ENCODE results near the gene PRPF40B. TPM values are rescaled to one million over a fixed set of nuclear protein-coding genes. Genes with fewer than 3 reads are reported as not detected.

Gene PRPF40B
- total and polyA plus RNA-seq, 2 of the 13 experiments (the other 11 are each of a cell fraction or from before 2014, with no cell fraction given) = 5.0 to 7.8 TPM

DNA sequence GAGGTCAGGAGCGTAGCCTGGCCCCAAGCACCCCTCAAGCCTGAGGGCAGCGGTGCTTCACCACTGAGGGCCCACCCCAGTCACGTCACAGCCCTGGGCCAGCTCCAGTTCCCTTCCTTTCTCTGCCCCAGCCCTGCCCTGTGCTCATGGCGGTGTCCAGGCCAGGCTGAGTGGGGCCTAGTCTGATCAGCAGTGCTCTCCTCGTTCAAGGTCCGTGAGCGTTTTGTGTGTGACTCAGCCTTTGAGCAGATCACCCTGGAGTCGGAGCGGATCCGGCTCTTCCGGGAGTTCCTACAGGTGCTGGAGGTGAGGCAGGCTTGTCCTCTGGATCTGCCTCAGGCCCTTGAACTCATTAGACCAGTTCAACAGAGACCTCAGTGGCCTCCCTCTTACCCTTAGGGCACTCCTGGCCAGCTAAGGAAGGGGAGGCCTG, 19.0 kb downstream of the PRPF40B start (continued):
- peak; percentile 79; the same call in 1 of the 2 replicates for TF ChIP-seq ZNF205 (CRISPR knock-in tag; IDR thresholded peaks at IDR 0.05)
- no peak for TF ChIP-seq NCOA1 (CRISPR knock-in tag; IDR thresholded peaks at IDR 0.05)
- no peak for TF ChIP-seq RBM39 (IDR thresholded peaks at IDR 0.05; ENCODE audit: low read depth, low read length, poor library complexity, severe bottlenecking)
- TF ChIP-seq ZNF589 (CRISPR knock-in tag; conservative IDR thresholded peaks at IDR 0.05) = no peak
- TF ChIP-seq ZNF329 (CRISPR knock-in tag; IDR thresholded peaks at IDR 0.05; ENCODE audit: low read depth) = no peak
- TF ChIP-seq ZZZ3 (CRISPR knock-in tag; IDR thresholded peaks at IDR 0.05; ENCODE audit: borderline replicate concordance) = peak; percentile 32; the same call in 1 of the 2 replicates
- TF ChIP-seq RBFOX2 (IDR thresholded peaks at IDR 0.05; ENCODE audit: low read depth, low read length) = peak; percentile 64
- TF ChIP-seq ZNF740 (CRISPR knock-in tag; IDR thresholded peaks at IDR 0.05) = no peak
- TF ChIP-seq ZNF567 (CRISPR knock-in tag; IDR thresholded peaks at IDR 0.05; ENCODE audit: borderline replicate concordance) = no peak
- TF ChIP-seq HNRNPL (IDR thresholded peaks at IDR 0.05; ENCODE audit: low read depth, low read length) = peak; percentile 46; the same call in 1 of the 2 replicates
- peak; percentile 30 for TF ChIP-seq CTCF (CRISPR knock-in tag; IDR thresholded peaks at IDR 0.05)
- TF ChIP-seq KLF9 (CRISPR knock-in tag; IDR thresholded peaks at IDR 0.05; ENCODE audit: low read depth) = no peak
- no peak for TF ChIP-seq BATF2 (CRISPR knock-in tag; IDR thresholded peaks at IDR 0.05)
- no peak for TF ChIP-seq MAFG (CRISPR knock-in tag; IDR thresholded peaks at IDR 0.05)
- TF ChIP-seq PCBP2 (optimal IDR thresholded peaks at IDR 0.05; ENCODE audit: low read depth, low read length, poor library complexity, severe bottlenecking) = no peak
- TF ChIP-seq DNMT1 (CRISPR knock-in tag; IDR thresholded peaks at IDR 0.05) = no peak
- TF ChIP-seq ZSCAN9 (CRISPR knock-in tag; IDR thresholded peaks at IDR 0.05; ENCODE audit: borderline replicate concordance) = no peak
- TF ChIP-seq HDAC1 (CRISPR knock-in tag; IDR thresholded peaks at IDR 0.05) = peak; percentile 56; the same call in 1 of the 2 replicates
- TF ChIP-seq KDM2A (CRISPR knock-in tag; IDR thresholded peaks at IDR 0.05; ENCODE audit: borderline replicate concordance, low read depth) = peak; percentile 38; the same call in 1 of the 2 replicates
- TF ChIP-seq TOPORS (CRISPR knock-in tag; IDR thresholded peaks at IDR 0.05) = 0 out of 2 replicates have a peak, but pooled peaks have one; percentile 38
- no peak for TF ChIP-seq ZNF296 (CRISPR knock-in tag; conservative IDR thresholded peaks at IDR 0.05)
- TF ChIP-seq RORA (CRISPR knock-in tag; IDR thresholded peaks at IDR 0.05) = no peak
- no peak for TF ChIP-seq TFE3 (CRISPR knock-in tag; IDR thresholded peaks at IDR 0.05)
- no peak for TF ChIP-seq SRSF9 (IDR thresholded peaks at IDR 0.05; ENCODE audit: borderline replicate concordance, insufficient read depth, low read depth, low read length, poor library complexity, severe bottlenecking)
- peak; percentile 65; the same call in 1 of the 2 replicates for TF ChIP-seq ZSCAN21 (CRISPR knock-in tag; IDR thresholded peaks at IDR 0.05; ENCODE audit: borderline replicate concordance)
- TF ChIP-seq GATAD2A (CRISPR knock-in tag; IDR thresholded peaks at IDR 0.05) = peak; percentile 73
- peak; percentile 63; the same call in 1 of the 2 replicates for TF ChIP-seq DR1 (CRISPR knock-in tag; IDR thresholded peaks at IDR 0.05)
- TF ChIP-seq ZMAT3 (CRISPR knock-in tag; conservative IDR thresholded peaks at IDR 0.05) = 0 out of 2 replicates have a peak, but pooled peaks have one; percentile 56

All from HepG2 (cell line).